Neural cell (in vitro differentiated cells): Measurements from ENCODE around the gene TPD52L1. TPM values are rescaled to one million over a fixed set of nuclear protein-coding genes. Genes with fewer than 3 reads are reported as not detected.

Source experiments
- H2AFZ ChIP-seq: fragments of 200-600, 300-800 bp; sonication (generic), shearing (Covaris generic); 2 replicates; pipeline ENCODE4 v1.6.0; 2014; ENCODE audit warnings: low read depth, mild to moderate bottlenecking, antibody characterized with exemption, low read length, moderate library complexity
- H3F3A ChIP-seq: fragments of 200-600 bp; shearing (Covaris generic); 2 replicates; pipeline ENCODE4 v1.6.1; 2016; ENCODE audit warnings: mild to moderate bottlenecking, moderate library complexity, mixed read lengths, antibody characterized with exemption, low read length; ENCODE audit not compliant: insufficient read depth, poor library complexity, severe bottlenecking
- H3K27ac ChIP-seq: fragments of 200-600, 300-800 bp; sonication (generic), shearing (Covaris generic); 2 replicates; pipeline ENCODE4 v1.5.1; 2014; ENCODE audit warnings: mild to moderate bottlenecking, low read length, moderate library complexity
- H3K27me3 ChIP-seq: fragments of 300-800, 200-600 bp; sonication (generic), shearing (Covaris generic); 2 replicates; pipeline ENCODE4 v1.6.0; 2014; ENCODE audit warnings: mild to moderate bottlenecking, low read depth, low read length, moderate library complexity; ENCODE audit not compliant: insufficient read depth
- H3K36me3 ChIP-seq: fragments of 300-800, 200-600 bp; sonication (generic), shearing (Covaris generic); 2 replicates; pipeline ENCODE4 v1.5.1; 2014; ENCODE audit warnings: mild to moderate bottlenecking, antibody characterized with exemption, low read length, moderate library complexity; ENCODE audit not compliant: insufficient read depth
- H3K4me2 ChIP-seq: fragments of 300-800, 200-600 bp; sonication (generic), shearing (Covaris generic); 2 replicates; pipeline ENCODE4 v1.6.0; 2014; ENCODE audit warnings: mild to moderate bottlenecking, low read length
- H3K4me3 ChIP-seq: fragments of 300-800, 200-600 bp; sonication (generic), shearing (Covaris generic); 2 replicates; pipeline ENCODE4 v1.5.1; 2014; ENCODE audit warnings: mild to moderate bottlenecking, low read length, moderate library complexity
- H3K79me2 ChIP-seq: fragments of 200-600 bp; shearing (Covaris generic); replicated peaks from 2 replicates; pipeline ENCODE4 v1.6.0; 2014; ENCODE audit warnings: mild to moderate bottlenecking, low read length, moderate library complexity; ENCODE audit not compliant: insufficient read depth
- H3K9ac ChIP-seq: fragments of 300-800, 200-600 bp; sonication (generic), shearing (Covaris generic); 2 replicates; pipeline ENCODE4 v1.6.1; 2016; ENCODE audit warnings: mild to moderate bottlenecking, low read length, mixed read lengths
- H3K9me2 ChIP-seq: fragments of 200-600 bp; shearing (Covaris generic); 2 replicates; pipeline ENCODE4 v1.6.1; 2016; ENCODE audit warnings: mild to moderate bottlenecking, low read length, mixed read lengths; ENCODE audit not compliant: insufficient read depth
- H3K9me3 ChIP-seq: fragments of 200-600, 300-800 bp; sonication (generic), shearing (Covaris generic); 2 replicates; pipeline ENCODE4 v1.6.1; 2016; ENCODE audit warnings: mild to moderate bottlenecking, mixed run types, low read length, moderate library complexity, mixed read lengths
- H4K20me1 ChIP-seq: fragments of 200-600 bp; shearing (Covaris generic); 2 replicates; pipeline ENCODE4 v1.6.1; 2016; ENCODE audit warnings: mild to moderate bottlenecking, mixed run types; ENCODE audit not compliant: insufficient read depth
- EP300 ChIP-seq: fragments of 450-650 bp; conservative IDR thresholded peaks from 2 replicates; pipeline ENCODE4 v1.6.1; 2014; ENCODE audit warnings: antibody characterized with exemption, mild to moderate bottlenecking, moderate library complexity; ENCODE audit not compliant: poor library complexity, severe bottlenecking
- EZH2 ChIP-seq: fragments of 200-600, 300-800 bp; shearing (Covaris generic), sonication (generic); IDR thresholded peaks from 2 replicates; pipeline ENCODE4 v1.6.1; 2014; ENCODE audit warnings: antibody characterized with exemption, low read length, borderline replicate concordance, mild to moderate bottlenecking; ENCODE audit not compliant: insufficient read depth, poor library complexity, severe bottlenecking
- POLR2AphosphoS5 ChIP-seq: IDR thresholded peaks from 2 replicates; pipeline ENCODE4 v1.6.1; 2012
- RAD21 ChIP-seq: fragments of 450-650 bp; conservative IDR thresholded peaks from 2 replicates; pipeline ENCODE4 v1.6.1; 2014; ENCODE audit warnings: antibody characterized with exemption, mild to moderate bottlenecking, moderate library complexity
- REST ChIP-seq: IDR thresholded peaks from 2 replicates; pipeline ENCODE4 v1.6.1; 2012; ENCODE audit warnings: borderline replicate concordance
- SMC3 ChIP-seq: fragments of 450-650 bp; conservative IDR thresholded peaks from 2 replicates; pipeline ENCODE4 v1.6.1; 2014; ENCODE audit warnings: antibody characterized with exemption, mild to moderate bottlenecking, moderate library complexity; ENCODE audit not compliant: poor library complexity
- TAF1 ChIP-seq: IDR thresholded peaks from 2 replicates; pipeline ENCODE4 v1.6.1; 2012; ENCODE audit warnings: low read depth
- polyA plus RNA-seq: library from polyadenylated mRNA; depleted of rRNA; stranded (reverse); fragments of >200 nt; gene quantifications from 2 replicates; pipeline ENCODE4 v1.2.3, GENCODE V29; 2014
- TF ChIP-seq, protein P1 (sequence below): fragments of 450-650 bp; IDR thresholded peaks from 2 replicates; pipeline ENCODE4 v1.5.1; 2014; ENCODE audit warnings: antibody characterized with exemption, mild to moderate bottlenecking, moderate library complexity; ENCODE audit not compliant: poor library complexity, severe bottlenecking

Gene TPD52L1
- polyA plus RNA-seq, 1 donor from 2014 or later, result 8.9 TPM

- no peak overlapping the region for H3K4me3 ChIP-seq
- TF ChIP-seq EZH2, result no peak
- no peak for TF ChIP-seq REST
- no peak for TF ChIP-seq RAD21
- no peak for TF ChIP-seq EP300
- TF ChIP-seq, protein P1, sequence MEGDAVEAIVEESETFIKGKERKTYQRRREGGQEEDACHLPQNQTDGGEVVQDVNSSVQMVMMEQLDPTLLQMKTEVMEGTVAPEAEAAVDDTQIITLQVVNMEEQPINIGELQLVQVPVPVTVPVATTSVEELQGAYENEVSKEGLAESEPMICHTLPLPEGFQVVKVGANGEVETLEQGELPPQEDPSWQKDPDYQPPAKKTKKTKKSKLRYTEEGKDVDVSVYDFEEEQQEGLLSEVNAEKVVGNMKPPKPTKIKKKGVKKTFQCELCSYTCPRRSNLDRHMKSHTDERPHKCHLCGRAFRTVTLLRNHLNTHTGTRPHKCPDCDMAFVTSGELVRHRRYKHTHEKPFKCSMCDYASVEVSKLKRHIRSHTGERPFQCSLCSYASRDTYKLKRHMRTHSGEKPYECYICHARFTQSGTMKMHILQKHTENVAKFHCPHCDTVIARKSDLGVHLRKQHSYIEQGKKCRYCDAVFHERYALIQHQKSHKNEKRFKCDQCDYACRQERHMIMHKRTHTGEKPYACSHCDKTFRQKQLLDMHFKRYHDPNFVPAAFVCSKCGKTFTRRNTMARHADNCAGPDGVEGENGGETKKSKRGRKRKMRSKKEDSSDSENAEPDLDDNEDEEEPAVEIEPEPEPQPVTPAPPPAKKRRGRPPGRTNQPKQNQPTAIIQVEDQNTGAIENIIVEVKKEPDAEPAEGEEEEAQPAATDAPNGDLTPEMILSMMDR, result no peak
- TF ChIP-seq TAF1, result no peak
- no peak for TF ChIP-seq SMC3
- TF ChIP-seq POLR2AphosphoS5, result no peak
- H3F3A ChIP-seq, result no peaks in the 10 kb centered on the region
- H3K79me2 ChIP-seq, result no peaks in the 10 kb centered on the region
- no peak overlapping the region for H3K9ac ChIP-seq
- H3K4me2 ChIP-seq, result no peak overlapping the region
- H3K27me3 ChIP-seq, result no peaks in the 10 kb centered on the region
- H3K9me2 ChIP-seq, result no peaks in the 10 kb centered on the region
- no peaks in the 10 kb centered on the region for H3K9me3 ChIP-seq
- H4K20me1 ChIP-seq, result no peaks in the 10 kb centered on the region
- no peak overlapping the region for H3K27ac ChIP-seq
- no peak overlapping the region for H2AFZ ChIP-seq
- H3K36me3 ChIP-seq, result no peaks in the 10 kb centered on the region
Measured at GRCh38 chr6:125262016-125263013, 108.7 kb downstream of the TPD52L1 start.

DNA sequence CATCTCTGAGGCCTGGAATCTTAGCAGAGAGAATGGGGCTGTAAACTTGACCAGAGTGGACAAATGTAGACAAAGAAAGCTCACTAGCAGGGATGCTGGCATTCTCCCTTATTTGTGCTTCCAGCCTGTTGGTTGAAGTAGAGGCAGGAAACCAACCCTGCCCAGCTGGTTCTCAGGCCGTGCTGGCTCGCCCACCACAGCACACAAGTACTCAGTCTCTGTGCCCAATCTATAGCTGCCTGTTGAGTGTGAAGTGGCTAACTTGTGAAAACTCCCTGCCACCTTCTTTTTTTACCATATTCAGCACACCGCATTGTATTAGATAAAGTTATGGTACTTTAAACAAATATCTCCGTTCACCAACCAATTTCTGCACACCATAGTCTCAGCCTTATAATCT, 110.9 kb downstream of the TPD52L1 start:
- TF ChIP-seq RAD21, result no peak
- Histone ChIP-seq H3K9me3 (no peaks in the 10 kb centered on the region), H3F3A (no peaks in the 10 kb centered on the region), H3K79me2 (no peaks in the 10 kb centered on the region), H2AFZ (no peak overlapping the region), H3K4me3 (no peak overlapping the region), H3K9me2 (no peaks in the 10 kb centered on the region), H3K36me3 (no peaks in the 10 kb centered on the region), H4K20me1 (no peaks in the 10 kb centered on the region), H3K9ac (no peak overlapping the region), H3K27ac (no peak overlapping the region), H3K4me2 (no peak overlapping the region), H3K27me3 (no peaks in the 10 kb centered on the region)
